ENCODE measurements around the gene AJAP1.
"Not testable (repeated sequence)": the region's sequence is repeated elsewhere in the genome, so short reads cannot be mapped to it uniquely, and the experiment has no call there.

Gene AJAP1

GRCh38 chr1:4617506-4617905 is 36.9 kb upstream of the AJAP1 start:
- Histone ChIP-seq H3K4me3 (ENCODE audit: low read depth, low read length) (no peak overlapping the region), H3K36me3 (ENCODE audit: control insufficient read depth, insufficient read depth, low read length) (no peaks in the 10 kb centered on the region), H3K27ac (ENCODE audit: low read depth, low read length) (no peak overlapping the region), H3K9ac (ENCODE audit: low read length) (no peak overlapping the region), H3K4me1 (ENCODE audit: control insufficient read depth, insufficient read depth, low read length) (peaks cover 10% of the 10 kb centered on the region; the same call in 1 of the 2 replicates), H3K27me3 (ENCODE audit: control insufficient read depth, insufficient read depth, low read length) (no peaks in the 10 kb centered on the region; the same call in 1 of the 2 replicates), H3K9me3 (ENCODE audit: control insufficient read depth, insufficient read depth, low read depth, low read length) (no peaks in the 10 kb centered on the region)

- H3K4me3 ChIP-seq (ENCODE audit: low read depth, low read length); H3K27ac ChIP-seq (ENCODE audit: low read depth, low read length); H3K9me3 ChIP-seq (ENCODE audit: control insufficient read depth, insufficient read depth, low read depth, low read length); H3K4me1 ChIP-seq (ENCODE audit: control insufficient read depth, insufficient read depth, low read length); H3K9ac ChIP-seq (ENCODE audit: low read length); H3K27me3 ChIP-seq (ENCODE audit: control insufficient read depth, insufficient read depth, low read length); H3K36me3 ChIP-seq (ENCODE audit: control insufficient read depth, insufficient read depth, low read length): not testable (repeated sequence)
These were observed 35.6 kb upstream of the AJAP1 start for GRCh38 chr1:4618827-4619226.

DNA sequence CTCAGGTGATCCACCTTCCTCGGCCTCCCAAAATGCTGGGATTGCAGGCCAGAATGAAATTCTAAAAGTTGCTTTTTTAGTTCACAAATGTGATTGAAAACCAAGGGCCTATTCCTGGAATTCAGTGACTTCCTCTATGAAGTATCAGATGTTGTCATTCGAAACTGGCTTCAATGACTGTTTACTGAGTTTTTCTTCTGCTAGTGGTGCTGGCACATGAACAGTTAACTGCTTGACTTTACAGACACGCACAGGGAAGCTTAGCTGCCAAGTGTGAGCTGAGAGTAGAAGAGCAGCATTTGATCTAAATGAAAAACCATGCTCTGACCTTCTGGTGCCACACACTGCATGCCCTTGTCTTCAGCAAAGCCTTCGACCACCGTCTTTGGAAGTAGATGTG is 32.8 kb upstream of the AJAP1 start:
- Histone ChIP-seq H3K9me3 (ENCODE audit: control insufficient read depth, insufficient read depth, low read depth, low read length) (no peaks in the 10 kb centered on the region), H3K27ac (ENCODE audit: low read depth, low read length) (no peak overlapping the region), H3K4me1 (ENCODE audit: control insufficient read depth, insufficient read depth, low read length) (no peaks in the 10 kb centered on the region), H3K36me3 (ENCODE audit: control insufficient read depth, insufficient read depth, low read length) (no peaks in the 10 kb centered on the region), H3K4me3 (ENCODE audit: low read depth, low read length) (no peak overlapping the region), H3K9ac (ENCODE audit: low read length) (no peak overlapping the region), H3K27me3 (ENCODE audit: control insufficient read depth, insufficient read depth, low read length) (no peaks in the 10 kb centered on the region)

GRCh38 chr1:4622821-4623220 is 31.6 kb upstream of the AJAP1 start:
- Histone ChIP-seq H3K9ac (ENCODE audit: low read length) (no peak overlapping the region), H3K4me1 (ENCODE audit: control insufficient read depth, insufficient read depth, low read length) (no peaks in the 10 kb centered on the region), H3K27ac (ENCODE audit: low read depth, low read length) (no peak overlapping the region), H3K4me3 (ENCODE audit: low read depth, low read length) (no peak overlapping the region), H3K36me3 (ENCODE audit: control insufficient read depth, insufficient read depth, low read length) (no peaks in the 10 kb centered on the region), H3K27me3 (ENCODE audit: control insufficient read depth, insufficient read depth, low read length) (no peaks in the 10 kb centered on the region), H3K9me3 (ENCODE audit: control insufficient read depth, insufficient read depth, low read depth, low read length) (no peaks in the 10 kb centered on the region)

- H3K4me3 ChIP-seq (ENCODE audit: low read depth, low read length) = no peak overlapping the region
- H3K27me3 ChIP-seq (ENCODE audit: control insufficient read depth, insufficient read depth, low read length) = no peaks in the 10 kb centered on the region
- no peak overlapping the region for H3K27ac ChIP-seq (ENCODE audit: low read depth, low read length)
- H3K9ac ChIP-seq (ENCODE audit: low read length) = no peak overlapping the region
- no peaks in the 10 kb centered on the region for H3K4me1 ChIP-seq (ENCODE audit: control insufficient read depth, insufficient read depth, low read length)
- H3K36me3 ChIP-seq (ENCODE audit: control insufficient read depth, insufficient read depth, low read length) = no peaks in the 10 kb centered on the region
- no peaks in the 10 kb centered on the region for H3K9me3 ChIP-seq (ENCODE audit: control insufficient read depth, insufficient read depth, low read depth, low read length)
These were observed 30.2 kb upstream of the AJAP1 start for GRCh38 chr1:4624141-4624715.

DNA sequence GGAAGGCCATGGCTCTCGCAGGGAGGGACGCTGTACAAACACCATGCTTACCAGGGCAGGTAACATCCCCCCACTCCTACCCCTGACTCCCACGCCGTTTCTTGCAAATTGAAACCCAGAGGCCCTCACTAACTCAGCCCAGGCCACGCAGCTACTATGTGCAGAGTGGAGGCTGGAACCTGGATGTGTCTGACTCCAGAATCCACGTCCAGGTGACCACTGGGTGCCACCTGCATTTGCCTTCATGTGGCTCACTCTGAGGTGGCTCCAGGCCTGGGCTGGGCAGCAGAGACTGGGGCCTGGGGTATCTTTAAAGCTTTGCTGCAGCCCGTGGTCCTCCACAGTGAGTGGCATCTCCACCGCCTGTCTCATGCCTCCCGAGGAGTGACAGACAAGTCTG is 29.6 kb upstream of the AJAP1 start:
- H3K9ac ChIP-seq (ENCODE audit: low read length) = no peak overlapping the region
- no peak overlapping the region for H3K4me3 ChIP-seq (ENCODE audit: low read depth, low read length)
- no peaks in the 10 kb centered on the region for H3K27me3 ChIP-seq (ENCODE audit: control insufficient read depth, insufficient read depth, low read length)
- H3K9me3 ChIP-seq (ENCODE audit: control insufficient read depth, insufficient read depth, low read depth, low read length) = no peaks in the 10 kb centered on the region
- no peaks in the 10 kb centered on the region for H3K36me3 ChIP-seq (ENCODE audit: control insufficient read depth, insufficient read depth, low read length)
- H3K4me1 ChIP-seq (ENCODE audit: control insufficient read depth, insufficient read depth, low read length) = no peaks in the 10 kb centered on the region
- no peak overlapping the region for H3K27ac ChIP-seq (ENCODE audit: low read depth, low read length)

DNA sequence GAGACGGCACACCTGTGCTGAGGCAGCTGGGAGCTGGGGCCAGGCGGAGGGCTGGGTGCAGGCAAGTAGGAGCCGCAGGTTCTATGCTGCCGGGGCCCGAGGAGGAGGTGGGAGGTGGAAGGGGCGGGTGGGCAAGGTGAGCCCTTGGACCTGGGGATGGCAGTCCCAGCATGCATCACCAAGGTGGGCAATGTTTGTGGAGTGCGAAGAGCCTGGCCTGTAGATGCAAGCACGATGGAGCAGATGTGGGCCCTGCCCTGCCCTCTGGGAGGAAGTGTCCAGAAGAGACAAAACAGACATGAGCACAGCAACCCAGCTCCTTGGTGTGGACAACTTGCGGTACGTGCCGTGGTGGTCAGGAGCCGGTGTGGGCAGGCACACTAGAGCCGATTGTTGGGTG is 28.3 kb upstream of the AJAP1 start:
- no peaks in the 10 kb centered on the region for H3K27me3 ChIP-seq (ENCODE audit: control insufficient read depth, insufficient read depth, low read length)
- no peaks in the 10 kb centered on the region for H3K4me1 ChIP-seq (ENCODE audit: control insufficient read depth, insufficient read depth, low read length)
- no peak overlapping the region for H3K4me3 ChIP-seq (ENCODE audit: low read depth, low read length)
- no peak overlapping the region for H3K27ac ChIP-seq (ENCODE audit: low read depth, low read length)
- no peaks in the 10 kb centered on the region for H3K9me3 ChIP-seq (ENCODE audit: control insufficient read depth, insufficient read depth, low read depth, low read length)
- no peak overlapping the region for H3K9ac ChIP-seq (ENCODE audit: low read length)
- H3K36me3 ChIP-seq (ENCODE audit: control insufficient read depth, insufficient read depth, low read length) = no peaks in the 10 kb centered on the region

GRCh38 chr1:4626560-4627319 is 27.7 kb upstream of the AJAP1 start:
- H3K9me3 ChIP-seq (ENCODE audit: control insufficient read depth, insufficient read depth, low read depth, low read length) = peaks cover 2% of the 10 kb centered on the region; the same call in 1 of the 2 replicates
- H3K27ac ChIP-seq (ENCODE audit: low read depth, low read length) = no peak overlapping the region
- no peak overlapping the region for H3K9ac ChIP-seq (ENCODE audit: low read length)
- H3K36me3 ChIP-seq (ENCODE audit: control insufficient read depth, insufficient read depth, low read length) = no peaks in the 10 kb centered on the region
- no peaks in the 10 kb centered on the region for H3K27me3 ChIP-seq (ENCODE audit: control insufficient read depth, insufficient read depth, low read length)
- no peak overlapping the region for H3K4me3 ChIP-seq (ENCODE audit: low read depth, low read length)
- H3K4me1 ChIP-seq (ENCODE audit: control insufficient read depth, insufficient read depth, low read length) = no peaks in the 10 kb centered on the region

GRCh38 chr1:4627353-4627752 is 27.1 kb upstream of the AJAP1 start:
- Histone ChIP-seq H3K9ac (ENCODE audit: low read length) (no peak overlapping the region), H3K9me3 (ENCODE audit: control insufficient read depth, insufficient read depth, low read depth, low read length) (peaks cover 3% of the 10 kb centered on the region; the same call in 1 of the 2 replicates), H3K36me3 (ENCODE audit: control insufficient read depth, insufficient read depth, low read length) (no peaks in the 10 kb centered on the region), H3K27me3 (ENCODE audit: control insufficient read depth, insufficient read depth, low read length) (no peaks in the 10 kb centered on the region), H3K27ac (ENCODE audit: low read depth, low read length) (no peak overlapping the region), H3K4me3 (ENCODE audit: low read depth, low read length) (no peak overlapping the region), H3K4me1 (ENCODE audit: control insufficient read depth, insufficient read depth, low read length) (no peaks in the 10 kb centered on the region)

GRCh38 chr1:4628992-4629391 is 25.4 kb upstream of the AJAP1 start:
- Histone ChIP-seq H3K4me1 (ENCODE audit: control insufficient read depth, insufficient read depth, low read length) (no peaks in the 10 kb centered on the region), H3K9ac (ENCODE audit: low read length) (no peak overlapping the region), H3K36me3 (ENCODE audit: control insufficient read depth, insufficient read depth, low read length) (no peaks in the 10 kb centered on the region), H3K9me3 (ENCODE audit: control insufficient read depth, insufficient read depth, low read depth, low read length) (peaks cover 3% of the 10 kb centered on the region; the same call in 1 of the 2 replicates), H3K27me3 (ENCODE audit: control insufficient read depth, insufficient read depth, low read length) (no peaks in the 10 kb centered on the region), H3K27ac (ENCODE audit: low read depth, low read length) (no peak overlapping the region), H3K4me3 (ENCODE audit: low read depth, low read length) (no peak overlapping the region)

DNA sequence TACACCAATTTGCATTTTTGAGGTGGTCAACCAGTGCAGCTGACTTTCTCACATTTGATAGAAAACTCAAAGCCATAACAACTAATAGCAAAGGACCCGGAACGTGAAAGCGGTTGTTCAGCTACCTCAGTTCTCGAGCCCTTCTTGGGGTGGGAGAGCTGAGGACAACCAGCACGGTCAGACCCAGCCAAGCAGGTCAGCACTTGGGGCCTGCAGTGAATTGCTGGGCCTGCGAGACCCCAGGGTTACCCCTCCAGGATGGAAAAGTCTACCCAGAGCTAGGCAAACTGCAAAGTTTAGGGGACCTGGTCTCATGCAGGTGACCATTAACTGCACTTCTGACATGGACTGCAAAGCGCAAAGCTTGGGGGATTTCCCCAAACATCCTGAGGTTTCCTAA is 23.8 kb upstream of the AJAP1 start:
- Histone ChIP-seq H3K9ac (ENCODE audit: low read length) (no peak overlapping the region), H3K27ac (ENCODE audit: low read depth, low read length) (no peak overlapping the region), H3K4me1 (ENCODE audit: control insufficient read depth, insufficient read depth, low read length) (no peaks in the 10 kb centered on the region; the same call in 1 of the 2 replicates), H3K9me3 (ENCODE audit: control insufficient read depth, insufficient read depth, low read depth, low read length) (peaks cover 3% of the 10 kb centered on the region; the same call in 1 of the 2 replicates), H3K4me3 (ENCODE audit: low read depth, low read length) (no peak overlapping the region), H3K36me3 (ENCODE audit: control insufficient read depth, insufficient read depth, low read length) (no peaks in the 10 kb centered on the region), H3K27me3 (ENCODE audit: control insufficient read depth, insufficient read depth, low read length) (no peaks in the 10 kb centered on the region)
